Loucy (cell line): Measurements from ENCODE around the gene PTGDS.

Source experiments
- EZH2phosphoT487 ChIP-seq: fragments of 200-600 bp; IDR thresholded peaks from 2 replicates; pipeline ENCODE4 v1.6.1; 2018; ENCODE audit warnings: antibody characterized with exemption, mild to moderate bottlenecking, moderate library complexity, borderline replicate concordance
- TF ChIP-seq, protein P1 (sequence below): fragments of 200-600 bp; sonication (generic); conservative IDR thresholded peaks from 2 replicates; pipeline ENCODE4 v1.5.1; 2014; ENCODE audit warnings: mild to moderate bottlenecking, antibody characterized with exemption, low read length

DNA sequence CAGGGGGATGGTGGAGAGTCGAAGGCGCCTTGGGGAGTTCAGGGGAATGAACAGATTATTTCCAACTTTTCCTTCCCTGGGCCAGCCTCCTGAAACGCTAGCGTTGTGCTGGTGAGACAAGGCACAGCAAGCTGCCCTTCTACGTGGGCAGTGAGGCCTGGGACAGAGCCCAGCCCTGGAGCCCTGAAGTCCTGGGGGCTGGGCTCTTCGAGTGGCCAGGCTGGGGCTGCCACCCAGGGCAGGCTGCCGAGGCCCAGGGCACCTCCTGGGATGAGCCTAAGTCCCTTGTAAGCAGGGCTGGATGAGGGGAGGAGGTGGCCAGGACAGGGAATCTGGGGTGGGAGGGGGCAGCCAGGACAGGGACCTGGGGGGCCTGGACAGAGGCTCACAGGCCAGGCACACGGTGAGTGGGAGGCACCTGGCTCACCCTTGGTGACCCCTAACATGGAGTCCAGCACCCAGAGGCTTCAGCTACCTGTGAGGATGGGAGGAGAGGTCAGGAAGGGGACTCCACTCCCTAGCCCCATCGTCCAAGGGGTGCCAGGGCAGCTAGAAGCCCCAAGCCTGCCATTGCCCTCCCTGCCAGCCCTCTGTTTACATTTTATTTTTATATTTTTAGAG lies 26.5 kb upstream of the PTGDS start:
- TF ChIP-seq, protein P1, sequence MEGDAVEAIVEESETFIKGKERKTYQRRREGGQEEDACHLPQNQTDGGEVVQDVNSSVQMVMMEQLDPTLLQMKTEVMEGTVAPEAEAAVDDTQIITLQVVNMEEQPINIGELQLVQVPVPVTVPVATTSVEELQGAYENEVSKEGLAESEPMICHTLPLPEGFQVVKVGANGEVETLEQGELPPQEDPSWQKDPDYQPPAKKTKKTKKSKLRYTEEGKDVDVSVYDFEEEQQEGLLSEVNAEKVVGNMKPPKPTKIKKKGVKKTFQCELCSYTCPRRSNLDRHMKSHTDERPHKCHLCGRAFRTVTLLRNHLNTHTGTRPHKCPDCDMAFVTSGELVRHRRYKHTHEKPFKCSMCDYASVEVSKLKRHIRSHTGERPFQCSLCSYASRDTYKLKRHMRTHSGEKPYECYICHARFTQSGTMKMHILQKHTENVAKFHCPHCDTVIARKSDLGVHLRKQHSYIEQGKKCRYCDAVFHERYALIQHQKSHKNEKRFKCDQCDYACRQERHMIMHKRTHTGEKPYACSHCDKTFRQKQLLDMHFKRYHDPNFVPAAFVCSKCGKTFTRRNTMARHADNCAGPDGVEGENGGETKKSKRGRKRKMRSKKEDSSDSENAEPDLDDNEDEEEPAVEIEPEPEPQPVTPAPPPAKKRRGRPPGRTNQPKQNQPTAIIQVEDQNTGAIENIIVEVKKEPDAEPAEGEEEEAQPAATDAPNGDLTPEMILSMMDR: no peak
- TF ChIP-seq EZH2phosphoT487: no peak
